ENCODE measurements around the gene KLHL4. TPM values are rescaled to one million over a fixed set of nuclear protein-coding genes. Genes with fewer than 3 reads are reported as not detected.

Gene KLHL4
- total and polyA plus RNA-seq, 2 of the 8 experiments (the other 6 are each of a cell fraction or from before 2014, with no cell fraction given), result 8.8 to 16.0 TPM

DNA sequence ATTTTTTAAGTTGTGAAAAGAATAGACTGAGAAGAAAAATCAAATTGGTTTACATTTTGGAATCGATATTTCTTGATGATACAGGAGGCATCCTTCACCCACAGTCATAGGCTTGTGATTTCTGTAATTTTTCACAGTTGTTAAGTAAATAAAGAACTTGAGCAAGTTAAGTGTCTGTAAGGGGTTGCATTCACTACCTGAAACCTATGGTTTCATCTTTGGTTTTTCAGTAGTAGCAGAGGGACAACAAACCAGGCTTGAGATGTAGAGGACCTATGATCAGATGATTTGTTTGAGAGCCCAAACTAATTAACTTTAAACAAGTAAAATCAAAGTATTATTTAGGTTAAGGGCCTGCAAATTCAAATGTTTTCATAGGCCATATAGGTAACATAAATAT lies 175.6 kb downstream of the KLHL4 start:
- Histone ChIP-seq H3K79me2 (ENCODE audit: control insufficient read depth in 1 of 2, insufficient read depth in 2 of 2, low read length in 2 of 2) (no peaks in the 10 kb centered on the region), H2BK15ac (ENCODE audit: low read length) (no peak overlapping the region), H2BK12ac (ENCODE audit: low read depth, low read length) (no peak overlapping the region), H4K20me1 (replicated peaks in 1 of 2; ENCODE audit: control insufficient read depth in 1 of 2, insufficient read depth in 2 of 2, low read length in 2 of 2) (no peaks in the 10 kb centered on the region), H3K27me3 (replicated peaks in 1 of 4; ENCODE audit: control insufficient read depth in 3 of 4, extremely low read depth in 1 of 4, insufficient read depth in 3 of 4, low read length in 3 of 4) (no peaks in the 10 kb centered on the region), H4K8ac (ENCODE audit: extremely low read depth, insufficient read depth, low read length) (no peak overlapping the region), H2BK20ac (ENCODE audit: low read length) (no peak overlapping the region), H3K18ac (ENCODE audit: extremely low read depth, low read length) (no peak overlapping the region), H3K36me3 (ENCODE audit: control insufficient read depth in 2 of 4, insufficient read depth in 4 of 4, low read length in 3 of 4) (no peaks in the 10 kb centered on the region), H3K4me1 (replicated peaks in 1 of 4; ENCODE audit: control insufficient read depth in 3 of 4, insufficient read depth in 4 of 4, low read length in 3 of 4) (no peaks in the 10 kb centered on the region), H3K9ac (replicated peaks in 1 of 4; ENCODE audit: extremely low read depth in 1 of 4, low read depth in 3 of 4, low read length in 3 of 4) (no peak overlapping the region), H2AK5ac (ENCODE audit: low read depth, low read length) (no peak overlapping the region), H3K9me3 (ENCODE audit: insufficient read depth in 2 of 2, low read depth in 1 of 2, low read length in 1 of 2) (no peaks in the 10 kb centered on the region; a peak in 1 of 4 replicates), H3K27ac (ENCODE audit: low read depth, low read length) (no peak overlapping the region), H2BK5ac (ENCODE audit: low read depth, low read length) (no peak overlapping the region), H4K91ac (replicated peaks; ENCODE audit: insufficient read length, low read length) (no peak overlapping the region), H2BK120ac (replicated peaks; ENCODE audit: low read depth, low read length) (no peak overlapping the region), H2AFZ (ENCODE audit: low read length) (no peak overlapping the region), H3K23ac (ENCODE audit: insufficient read length) (no peak overlapping the region), H3K79me1 (ENCODE audit: low read depth, low read length) (no peaks in the 10 kb centered on the region), H4K5ac (ENCODE audit: insufficient read length, low read depth, low read length) (no peak overlapping the region), H3K56ac (replicated peaks; ENCODE audit: insufficient read length, low read depth, low read length) (no peak overlapping the region), H3K4me2 (ENCODE audit: insufficient read depth in 1 of 2, low read depth in 2 of 2, low read length in 2 of 2) (no peak overlapping the region), H3K14ac (ENCODE audit: insufficient read length) (no peak overlapping the region), H3K23me2 (ENCODE audit: low read depth, low read length) (no peaks in the 10 kb centered on the region; the same call in 1 of the 2 replicates), H3K4ac (replicated peaks; ENCODE audit: insufficient read length, low read depth, low read length) (no peak overlapping the region), H3K4me3 (ENCODE audit: extremely low read depth in 1 of 4, insufficient read depth in 2 of 4, low read depth in 3 of 4, low read length in 4 of 4) (no peak overlapping the region)
- FAIRE-seq, result no peak
- WGBS, 2 experiments (ENCODE audit: extremely low coverage in 1 of 2, insufficient coverage in 1 of 2, insufficient read length in 1 of 2, insufficient replicate concordance in 2 of 2, low coverage in 1 of 2, low lambda C conversion rate in 2 of 2, missing lambda C conversion rate in 1 of 2), result 93% methylated on average over 1 of the region's 1 CpG; no CpG with 5 or more reads in 1 of the 2 experiments
- no peak for DNase-seq (ENCODE audit: low read depth in 1 of 2, low spot score in 2 of 2)
- CTCF ChIA-PET (ENCODE audit: partially characterized antibody), result no interaction called here
- POLR2A ChIA-PET (ENCODE audit: partially characterized antibody), result no interaction called here
- TF ChIP-seq ASH2L (IDR thresholded peaks at IDR 0.05; ENCODE audit: low read length) (no peak), CBX5 (IDR thresholded peaks at IDR 0.05; ENCODE audit: low read depth, low read length) (no peak), NANOG (IDR thresholded peaks at IDR 0.05; ENCODE audit: insufficient read depth, low read depth, low read length, poor library complexity, severe bottlenecking) (no peak), CTCF (IDR thresholded peaks at IDR 0.05; ENCODE audit: control extremely low read depth in 1 of 3, insufficient read depth in 1 of 3, low read depth in 1 of 3, low read length in 3 of 3) (no peak), NRF1 (IDR thresholded peaks at IDR 0.05; ENCODE audit: low read depth, low read length) (no peak), YY1 (IDR thresholded peaks at IDR 0.05; ENCODE audit: low read depth, low read length) (no peak), ZNF274 (IDR thresholded peaks at IDR 0.05; ENCODE audit: borderline replicate concordance, extremely low read depth, low read length) (no peak), SP4 (IDR thresholded peaks at IDR 0.05; ENCODE audit: low read length) (no peak)
- TF ChIP-seq, protein P1, sequence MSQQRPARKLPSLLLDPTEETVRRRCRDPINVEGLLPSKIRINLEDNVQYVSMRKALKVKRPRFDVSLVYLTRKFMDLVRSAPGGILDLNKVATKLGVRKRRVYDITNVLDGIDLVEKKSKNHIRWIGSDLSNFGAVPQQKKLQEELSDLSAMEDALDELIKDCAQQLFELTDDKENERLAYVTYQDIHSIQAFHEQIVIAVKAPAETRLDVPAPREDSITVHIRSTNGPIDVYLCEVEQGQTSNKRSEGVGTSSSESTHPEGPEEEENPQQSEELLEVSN (IDR thresholded peaks at IDR 0.05), result no peak
